HEK293 (cell line): Measurements from ENCODE around the gene SNTB2.

Experiments
- HOXA7 ChIP-seq: sonication (generic); formaldehyde crosslinking; IDR thresholded peaks from 2 replicates; pipeline ENCODE4 v1.8.1; 2022; ENCODE audit warnings: missing genetic modification reagents, borderline replicate concordance
- PBX3 ChIP-seq: sonication (generic); formaldehyde crosslinking; IDR thresholded peaks from 2 replicates; pipeline ENCODE4 v1.8.1; 2022; ENCODE audit warnings: mild to moderate bottlenecking, moderate library complexity, missing genetic modification reagents
- SP2 ChIP-seq: fragments of 450-650 bp; formaldehyde crosslinking; IDR thresholded peaks from 2 replicates; pipeline ENCODE4 v1.5.1; 2016; ENCODE audit warnings: missing biosample characterization, missing genetic modification characterization
- ZBTB7A ChIP-seq: fragments of 450-650 bp; formaldehyde crosslinking; IDR thresholded peaks from 2 replicates; pipeline ENCODE4 v1.5.1; 2016; ENCODE audit warnings: low read depth, missing biosample characterization, missing genetic modification characterization
- ZFP41 ChIP-seq: fragments of 450-650 bp; formaldehyde crosslinking; IDR thresholded peaks from 2 replicates; pipeline ENCODE4 v1.5.1; 2016; ENCODE audit warnings: missing biosample characterization, missing genetic modification characterization, borderline replicate concordance
- ZNF174 ChIP-seq: fragments of 450-650 bp; formaldehyde crosslinking; IDR thresholded peaks from 2 replicates; pipeline ENCODE4 v1.5.0; 2017; ENCODE audit warnings: missing biosample characterization, mild to moderate bottlenecking, missing genetic modification characterization
- ZNF610 ChIP-seq: fragments of 450-650 bp; formaldehyde crosslinking; IDR thresholded peaks from 2 replicates; pipeline ENCODE4 v1.5.1; 2016; ENCODE audit warnings: missing biosample characterization, missing genetic modification characterization, borderline replicate concordance
- ZSCAN30 ChIP-seq: fragments of 450-650 bp; IDR thresholded peaks from 2 replicates; pipeline ENCODE4 v1.5.1; 2018; ENCODE audit warnings: missing biosample characterization, mild to moderate bottlenecking, missing genetic modification characterization, moderate library complexity
- TF ChIP-seq, protein P1 (sequence below): fragments of 450-650 bp; formaldehyde crosslinking; IDR thresholded peaks from 2 replicates; pipeline ENCODE4 v1.5.1; 2016; ENCODE audit warnings: missing biosample characterization, missing genetic modification characterization

DNA sequence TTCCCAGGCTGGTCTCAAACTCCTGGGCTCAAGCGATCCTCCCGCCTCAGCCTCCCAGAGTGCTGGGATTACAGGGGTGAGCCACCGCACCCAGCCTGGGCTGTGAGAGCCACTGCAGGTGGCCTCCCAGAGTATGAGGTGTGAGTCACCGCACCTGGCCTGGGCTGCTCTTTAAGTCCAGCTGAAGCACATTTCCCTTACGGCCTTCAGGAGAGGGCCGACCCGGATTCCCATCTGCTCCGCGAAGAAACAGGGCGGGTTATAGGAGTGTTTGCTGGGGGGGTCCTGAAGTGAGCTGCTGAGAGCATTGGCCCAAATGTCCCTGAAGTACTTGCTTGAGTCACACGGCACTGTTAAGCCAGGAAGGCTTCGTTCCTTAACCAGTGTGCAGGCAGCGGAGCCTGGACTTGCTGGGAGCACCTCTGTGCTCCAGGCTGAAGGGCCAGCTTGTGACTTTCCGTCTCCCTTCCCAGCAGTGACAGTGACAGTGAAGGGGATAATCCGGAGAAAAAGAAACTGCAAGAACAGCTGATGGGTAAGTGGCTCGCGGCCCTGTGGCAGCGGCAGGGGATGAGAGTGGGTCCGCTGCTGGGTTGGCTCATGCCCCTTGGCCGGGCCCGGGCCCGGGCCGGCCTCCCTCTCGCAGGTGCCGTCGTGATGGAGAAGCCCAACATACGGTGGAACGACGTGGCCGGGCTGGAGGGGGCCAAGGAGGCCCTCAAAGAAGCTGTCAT, 131.4 kb downstream of the SNTB2 start:
- TF ChIP-seq, protein P1, sequence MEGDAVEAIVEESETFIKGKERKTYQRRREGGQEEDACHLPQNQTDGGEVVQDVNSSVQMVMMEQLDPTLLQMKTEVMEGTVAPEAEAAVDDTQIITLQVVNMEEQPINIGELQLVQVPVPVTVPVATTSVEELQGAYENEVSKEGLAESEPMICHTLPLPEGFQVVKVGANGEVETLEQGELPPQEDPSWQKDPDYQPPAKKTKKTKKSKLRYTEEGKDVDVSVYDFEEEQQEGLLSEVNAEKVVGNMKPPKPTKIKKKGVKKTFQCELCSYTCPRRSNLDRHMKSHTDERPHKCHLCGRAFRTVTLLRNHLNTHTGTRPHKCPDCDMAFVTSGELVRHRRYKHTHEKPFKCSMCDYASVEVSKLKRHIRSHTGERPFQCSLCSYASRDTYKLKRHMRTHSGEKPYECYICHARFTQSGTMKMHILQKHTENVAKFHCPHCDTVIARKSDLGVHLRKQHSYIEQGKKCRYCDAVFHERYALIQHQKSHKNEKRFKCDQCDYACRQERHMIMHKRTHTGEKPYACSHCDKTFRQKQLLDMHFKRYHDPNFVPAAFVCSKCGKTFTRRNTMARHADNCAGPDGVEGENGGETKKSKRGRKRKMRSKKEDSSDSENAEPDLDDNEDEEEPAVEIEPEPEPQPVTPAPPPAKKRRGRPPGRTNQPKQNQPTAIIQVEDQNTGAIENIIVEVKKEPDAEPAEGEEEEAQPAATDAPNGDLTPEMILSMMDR (tag by site-specific recombination), result no peak
- no peak for TF ChIP-seq ZSCAN30 (tag by site-specific recombination)
- no peak for TF ChIP-seq SP2 (tag by site-specific recombination)
- TF ChIP-seq ZNF610 (tag by site-specific recombination), result no peak
- TF ChIP-seq HOXA7 (CRISPR knock-in tag), result no peak
- no peak for TF ChIP-seq ZNF174 (tag by site-specific recombination)
- TF ChIP-seq PBX3, result no peak
- no peak for TF ChIP-seq ZFP41 (tag by site-specific recombination)
- no peak for TF ChIP-seq ZBTB7A (tag by site-specific recombination)
